ENCODE results near the gene MRPL55.

MRPL55 gene

GRCh38 chr1:228152918-228153258, 43.8 kb upstream of the MRPL55 start:
- WGBS (ENCODE audit: insufficient coverage, insufficient read length) = no CpG with 5 or more reads among the region's 3 CpGs
- no peak for DNase-seq (ENCODE audit: low read depth, low spot score)

GRCh38 chr1:228152097-228152917, 43.2 kb upstream of the MRPL55 start:
- Histone ChIP-seq H3K9me3 (ENCODE audit: control insufficient read depth, insufficient read depth, low read length) (no peaks in the 10 kb centered on the region), H3K36me3 (ENCODE audit: control insufficient read depth, insufficient read depth, low read length) (no peaks in the 10 kb centered on the region), H3K4me3 (ENCODE audit: low read length) (no peak overlapping the region), H3K4me1 (ENCODE audit: control insufficient read depth, insufficient read depth, low read length) (peaks cover 7% of the 10 kb centered on the region), H3K27me3 (ENCODE audit: control insufficient read depth, insufficient read depth, low read length) (no peaks in the 10 kb centered on the region), H3K27ac (ENCODE audit: low read length) (no peak overlapping the region)
- WGBS (ENCODE audit: insufficient coverage, insufficient read length) = no CpG with 5 or more reads among the region's 19 CpGs
- DNase-seq (ENCODE audit: low read depth, low spot score) = no peak

More at GRCh38 chr1:228152918-228153258, 43.8 kb upstream of the MRPL55 start:
- no peak overlapping the region for H3K27ac ChIP-seq (ENCODE audit: low read length)
- H3K27me3 ChIP-seq (ENCODE audit: control insufficient read depth, insufficient read depth, low read length) = peaks cover 1% of the 10 kb centered on the region; the same call in 1 of the 2 replicates
- H3K9me3 ChIP-seq (ENCODE audit: control insufficient read depth, insufficient read depth, low read length) = no peaks in the 10 kb centered on the region
- no peaks in the 10 kb centered on the region for H3K36me3 ChIP-seq (ENCODE audit: control insufficient read depth, insufficient read depth, low read length)
- H3K4me3 ChIP-seq (ENCODE audit: low read length) = no peak overlapping the region
- peaks cover 7% of the 10 kb centered on the region for H3K4me1 ChIP-seq (ENCODE audit: control insufficient read depth, insufficient read depth, low read length)

GRCh38 chr1:228151180-228151925, 42.3 kb upstream of the MRPL55 start:
- no peaks in the 10 kb centered on the region for H3K27me3 ChIP-seq (ENCODE audit: control insufficient read depth, insufficient read depth, low read length)
- no peak overlapping the region for H3K27ac ChIP-seq (ENCODE audit: low read length)

DNA sequence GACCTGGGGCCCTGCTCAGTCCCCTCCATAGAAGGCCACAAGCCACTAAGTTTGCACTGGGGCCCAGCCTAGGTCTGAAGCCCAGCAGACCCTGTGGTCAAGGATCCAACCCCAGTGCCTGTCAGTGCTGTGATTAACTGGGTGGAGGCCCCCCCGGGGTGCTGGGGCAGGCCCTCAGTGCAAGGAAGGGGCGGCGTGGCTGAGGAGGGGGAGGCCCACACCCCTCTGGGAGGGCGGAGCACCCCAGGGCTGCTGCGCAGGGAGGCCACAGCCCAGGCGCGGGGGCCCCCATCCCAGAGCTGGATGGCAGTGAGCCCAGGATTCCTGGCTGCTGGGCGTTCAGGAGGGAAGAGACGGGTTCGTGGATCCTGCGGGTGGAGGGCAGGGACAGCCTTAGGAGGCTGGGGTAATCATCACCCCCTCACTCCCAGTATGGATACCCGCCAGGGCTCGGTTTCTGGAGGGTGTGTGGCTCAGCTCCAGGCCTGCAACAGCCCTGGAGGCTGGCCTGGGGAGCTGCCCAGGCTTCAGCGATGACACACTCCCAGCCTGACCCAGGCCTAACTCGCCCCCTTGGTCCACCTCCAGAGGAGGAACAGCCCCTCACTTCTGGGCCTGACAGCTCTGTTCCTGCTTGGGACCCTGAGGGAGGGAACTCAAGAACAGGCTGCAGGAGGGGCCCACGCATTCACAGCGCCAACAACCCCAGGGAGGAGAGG, 41.5 kb upstream of the MRPL55 start:
- no peak for DNase-seq (ENCODE audit: low read depth, low spot score)
- Histone ChIP-seq H3K4me1 (ENCODE audit: control insufficient read depth, insufficient read depth, low read length) (peaks cover 7% of the 10 kb centered on the region), H3K27me3 (ENCODE audit: control insufficient read depth, insufficient read depth, low read length) (no peaks in the 10 kb centered on the region), H3K9me3 (ENCODE audit: control insufficient read depth, insufficient read depth, low read length) (no peaks in the 10 kb centered on the region), H3K4me3 (ENCODE audit: low read length) (no peak overlapping the region), H3K27ac (ENCODE audit: low read length) (no peak overlapping the region), H3K36me3 (ENCODE audit: control insufficient read depth, insufficient read depth, low read length) (0 out of 2 replicates have a peak, but pooled peaks cover 5% of the 10 kb centered on the region)
- no CpG with 5 or more reads among the region's 17 CpGs for WGBS (ENCODE audit: insufficient coverage, insufficient read length)

More at GRCh38 chr1:228151180-228151925, 42.3 kb upstream of the MRPL55 start:
- WGBS (ENCODE audit: insufficient coverage, insufficient read length) = no CpG with 5 or more reads among the region's 12 CpGs
- peaks cover 7% of the 10 kb centered on the region for H3K4me1 ChIP-seq (ENCODE audit: control insufficient read depth, insufficient read depth, low read length)
- no peaks in the 10 kb centered on the region for H3K9me3 ChIP-seq (ENCODE audit: control insufficient read depth, insufficient read depth, low read length)
- 0 out of 2 replicates have a peak, but pooled peaks cover 5% of the 10 kb centered on the region for H3K36me3 ChIP-seq (ENCODE audit: control insufficient read depth, insufficient read depth, low read length)
- DNase-seq (ENCODE audit: low read depth, low spot score) = no peak
- H3K4me3 ChIP-seq (ENCODE audit: low read length) = no peak overlapping the region

DNA sequence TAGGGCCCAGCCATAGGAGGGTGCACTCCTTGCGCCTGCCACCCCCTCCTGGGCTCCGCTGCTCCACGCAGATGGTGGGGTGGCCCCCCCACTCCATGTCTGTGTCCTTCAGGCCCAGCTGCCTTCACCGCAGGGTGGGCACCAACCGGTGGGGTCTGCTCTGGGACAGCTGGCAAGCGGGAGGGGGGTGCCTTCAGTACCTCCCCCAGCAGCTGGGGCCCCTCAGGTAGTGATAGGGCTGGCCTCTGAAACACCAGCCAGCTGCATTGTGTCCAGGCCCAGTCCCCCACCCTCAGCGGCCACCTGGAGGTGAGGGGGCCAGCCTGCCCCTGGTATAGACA, 41.0 kb upstream of the MRPL55 start:
- no peak overlapping the region for H3K27ac ChIP-seq (ENCODE audit: low read length)
- no CpG with 5 or more reads among the region's 7 CpGs for WGBS (ENCODE audit: insufficient coverage, insufficient read length)
- peaks cover 7% of the 10 kb centered on the region for H3K4me1 ChIP-seq (ENCODE audit: control insufficient read depth, insufficient read depth, low read length)

DNA sequence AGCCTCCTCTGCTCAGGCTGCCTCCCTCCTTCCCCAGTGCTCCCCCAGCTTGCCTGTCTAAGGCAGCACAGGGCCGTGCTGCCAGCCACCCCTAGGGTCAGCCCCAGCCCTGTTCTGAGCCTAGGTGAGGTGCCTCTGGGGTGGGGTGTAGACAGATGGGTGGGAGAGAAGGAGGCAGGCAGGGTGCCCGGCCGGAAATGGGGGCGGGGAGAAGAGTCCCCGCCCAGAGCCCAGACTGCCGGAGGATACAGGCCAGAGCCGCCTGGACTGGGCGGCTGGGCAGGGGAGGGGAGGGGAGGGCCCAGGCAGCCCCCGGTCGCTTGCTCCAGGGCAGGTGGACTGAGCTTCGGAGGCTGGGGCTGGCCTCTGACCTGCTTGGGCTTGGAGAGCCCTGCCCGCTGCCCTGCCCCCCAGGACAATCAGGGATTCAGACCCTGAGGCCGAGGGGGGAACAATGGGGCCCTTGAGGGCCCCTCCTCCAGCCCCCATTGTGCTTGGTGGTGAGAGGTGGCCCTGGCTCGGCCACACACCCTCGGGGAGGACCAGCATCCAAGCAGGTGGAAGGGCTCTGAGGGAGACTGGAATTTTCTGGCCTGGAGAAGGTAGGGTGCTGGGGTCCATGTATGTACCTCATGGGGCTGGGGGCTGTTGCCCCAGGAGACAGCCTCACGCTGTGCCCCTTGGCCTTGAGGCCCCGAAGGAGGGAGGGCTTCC, 40.5 kb upstream of the MRPL55 start, which contains the start of gene GJC2:
Gene GJC2, plus strand, starts transcription at position 525 of the 714 bp plus-strand sequence. CDS start 7,829 bp downstream, outside the sequence.
- no CpG with 5 or more reads among the region's 17 CpGs for WGBS (ENCODE audit: insufficient coverage, insufficient read length)
- no peak for DNase-seq (ENCODE audit: low read depth, low spot score)
- Histone ChIP-seq H3K4me1 (ENCODE audit: control insufficient read depth, insufficient read depth, low read length) (peaks cover 7% of the 10 kb centered on the region), H3K27me3 (ENCODE audit: control insufficient read depth, insufficient read depth, low read length) (no peaks in the 10 kb centered on the region), H3K36me3 (ENCODE audit: control insufficient read depth, insufficient read depth, low read length) (0 out of 2 replicates have a peak, but pooled peaks cover 5% of the 10 kb centered on the region), H3K4me3 (ENCODE audit: low read length) (no peak within 1 kb of the TSS), H3K27ac (ENCODE audit: low read length) (no peak within 1 kb of the TSS), H3K9me3 (ENCODE audit: control insufficient read depth, insufficient read depth, low read length) (no peaks in the 10 kb centered on the region)

More for the DNA sequence above, 41.0 kb upstream of the MRPL55 start:
- no peaks in the 10 kb centered on the region for H3K9me3 ChIP-seq (ENCODE audit: control insufficient read depth, insufficient read depth, low read length)
- H3K27me3 ChIP-seq (ENCODE audit: control insufficient read depth, insufficient read depth, low read length) = no peaks in the 10 kb centered on the region
- 0 out of 2 replicates have a peak, but pooled peaks cover 5% of the 10 kb centered on the region for H3K36me3 ChIP-seq (ENCODE audit: control insufficient read depth, insufficient read depth, low read length)
- no peak overlapping the region for H3K4me3 ChIP-seq (ENCODE audit: low read length)
- no peak for DNase-seq (ENCODE audit: low read depth, low spot score)

GRCh38 chr1:228148935-228149405, 39.9 kb upstream of the MRPL55 start:
- Histone ChIP-seq H3K4me1 (ENCODE audit: control insufficient read depth, insufficient read depth, low read length) (peaks cover 7% of the 10 kb centered on the region), H3K9me3 (ENCODE audit: control insufficient read depth, insufficient read depth, low read length) (no peaks in the 10 kb centered on the region), H3K36me3 (ENCODE audit: control insufficient read depth, insufficient read depth, low read length) (0 out of 2 replicates have a peak, but pooled peaks cover 5% of the 10 kb centered on the region), H3K27me3 (ENCODE audit: control insufficient read depth, insufficient read depth, low read length) (no peaks in the 10 kb centered on the region), H3K4me3 (ENCODE audit: low read length) (no peak overlapping the region), H3K27ac (ENCODE audit: low read length) (no peak overlapping the region)
- DNase-seq (ENCODE audit: low read depth, low spot score) = no peak
- WGBS (ENCODE audit: insufficient coverage, insufficient read length) = no CpG with 5 or more reads among the region's 8 CpGs

DNA sequence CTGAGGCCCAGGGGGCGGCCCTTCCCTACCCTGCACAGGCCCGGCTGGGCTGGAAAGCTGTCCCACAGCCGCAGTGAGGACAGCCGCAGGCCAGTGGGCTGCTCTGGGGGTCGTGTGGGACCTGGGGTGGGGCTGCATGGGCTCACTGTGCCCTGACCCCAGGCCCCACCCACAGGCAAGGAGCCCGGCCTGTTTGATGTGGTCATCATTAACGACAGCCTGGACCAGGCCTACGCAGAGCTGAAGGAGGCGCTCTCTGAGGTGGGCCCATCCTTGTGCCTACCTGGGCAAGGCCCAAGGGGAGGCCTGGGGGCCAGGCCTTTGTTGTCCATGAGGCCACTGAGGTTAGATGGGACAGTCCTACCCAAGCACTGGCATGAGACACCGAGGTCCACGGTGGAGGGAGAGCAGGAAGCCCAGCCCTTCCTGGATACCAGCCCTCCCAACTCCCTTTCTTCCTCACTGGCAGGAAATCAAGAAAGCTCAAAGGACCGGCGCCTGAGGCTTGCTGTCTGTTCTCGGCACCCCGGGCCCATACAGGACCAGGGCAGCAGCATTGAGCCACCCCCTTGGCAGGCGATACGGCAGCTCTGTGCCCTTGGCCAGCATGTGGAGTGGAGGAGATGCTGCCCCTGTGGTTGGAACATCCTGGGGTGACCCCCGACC, 39.2 kb upstream of the MRPL55 start:
- H3K27me3 ChIP-seq (ENCODE audit: control insufficient read depth, insufficient read depth, low read length) = no peaks in the 10 kb centered on the region
- no peak overlapping the region for H3K4me3 ChIP-seq (ENCODE audit: low read length)
- WGBS (ENCODE audit: insufficient coverage, insufficient read length) = no CpG with 5 or more reads among the region's 18 CpGs
- 0 out of 2 replicates have a peak, but pooled peaks cover 5% of the 10 kb centered on the region for H3K36me3 ChIP-seq (ENCODE audit: control insufficient read depth, insufficient read depth, low read length)
- no peaks in the 10 kb centered on the region for H3K9me3 ChIP-seq (ENCODE audit: control insufficient read depth, insufficient read depth, low read length)
- no peak overlapping the region for H3K27ac ChIP-seq (ENCODE audit: low read length)
- peaks cover 7% of the 10 kb centered on the region for H3K4me1 ChIP-seq (ENCODE audit: control insufficient read depth, insufficient read depth, low read length)
- DNase-seq (ENCODE audit: low read depth, low spot score) = no peak

GRCh38 chr1:228147768-228148167, 38.7 kb upstream of the MRPL55 start:
- H3K27ac ChIP-seq (ENCODE audit: low read length) = no peak overlapping the region
- H3K4me3 ChIP-seq (ENCODE audit: low read length) = no peak overlapping the region
- WGBS (ENCODE audit: insufficient coverage, insufficient read length) = no CpG with 5 or more reads among the region's 4 CpGs
- no peak for DNase-seq (ENCODE audit: low read depth, low spot score)
- no peaks in the 10 kb centered on the region for H3K27me3 ChIP-seq (ENCODE audit: control insufficient read depth, insufficient read depth, low read length)
- H3K9me3 ChIP-seq (ENCODE audit: control insufficient read depth, insufficient read depth, low read length) = no peaks in the 10 kb centered on the region
- 0 out of 2 replicates have a peak, but pooled peaks cover 5% of the 10 kb centered on the region for H3K36me3 ChIP-seq (ENCODE audit: control insufficient read depth, insufficient read depth, low read length)
- peaks cover 7% of the 10 kb centered on the region for H3K4me1 ChIP-seq (ENCODE audit: control insufficient read depth, insufficient read depth, low read length)
